Measurements from ENCODE around the gene NOTUM.

The NOTUM gene

GRCh38 chr17:81908793-81909192 lies 52.2 kb downstream of the NOTUM start:
- H3K9me3 ChIP-seq (ENCODE audit: insufficient read depth, low read depth, low read length) = no peaks in the 10 kb centered on the region
- H3K23ac ChIP-seq (ENCODE audit: low read length) = no peak overlapping the region
- H3K79me1 ChIP-seq (ENCODE audit: low read length) = peaks cover 3% of the 10 kb centered on the region
- H3K36me3 ChIP-seq (ENCODE audit: control insufficient read depth in 1 of 2, insufficient read depth in 2 of 2, low read length in 2 of 2) = peaks cover 74 to 75% of the 10 kb centered on the region in 2 experiments
- no peak overlapping the region for H3K4me3 ChIP-seq (ENCODE audit: low read depth, low read length)
- H3K4ac ChIP-seq (ENCODE audit: low read depth, low read length) = no peak overlapping the region
- H3K79me2 ChIP-seq (ENCODE audit: control insufficient read depth, insufficient read depth, low read length, poor library complexity) = peaks cover 4% of the 10 kb centered on the region
- H2BK120ac ChIP-seq (ENCODE audit: insufficient read depth, low read length, poor library complexity) = no peak overlapping the region
- DNase-seq = no peak
- no CpG with 5 or more reads among the region's 11 CpGs for WGBS (ENCODE audit: extremely low coverage, insufficient coverage, insufficient read length)
- no peak overlapping the region for H4K8ac ChIP-seq (ENCODE audit: low read depth, low read length)
- no peak overlapping the region for H2BK5ac ChIP-seq (ENCODE audit: low read depth, low read length, poor library complexity)
- H2AK5ac ChIP-seq (ENCODE audit: low read length) = no peak overlapping the region
- H2BK12ac ChIP-seq (ENCODE audit: low read length) = no peak overlapping the region
- H3K4me2 ChIP-seq (ENCODE audit: low read length) = no peak overlapping the region
- no peak overlapping the region for H3K18ac ChIP-seq (ENCODE audit: low read length)
- H4K12ac ChIP-seq (ENCODE audit: low read depth, low read length) = no peak overlapping the region
- no peak overlapping the region for H3K27ac ChIP-seq (ENCODE audit: low read depth, low read length)
- no peak overlapping the region for H3K14ac ChIP-seq (ENCODE audit: low read length)
- H3K9ac ChIP-seq (ENCODE audit: low read length) = no peak overlapping the region
- no peak overlapping the region for H4K91ac ChIP-seq (ENCODE audit: low read depth, low read length)
- H3K27me3 ChIP-seq (ENCODE audit: insufficient read depth, low read length) = no peaks in the 10 kb centered on the region
- peaks cover 6% of the 10 kb centered on the region in 2 experiments for H3K4me1 ChIP-seq (ENCODE audit: control insufficient read depth in 1 of 2, insufficient read depth in 2 of 2, low read length in 2 of 2)
- no peak overlapping the region for H2AFZ ChIP-seq (ENCODE audit: insufficient read depth, low read length, poor library complexity)

DNA sequence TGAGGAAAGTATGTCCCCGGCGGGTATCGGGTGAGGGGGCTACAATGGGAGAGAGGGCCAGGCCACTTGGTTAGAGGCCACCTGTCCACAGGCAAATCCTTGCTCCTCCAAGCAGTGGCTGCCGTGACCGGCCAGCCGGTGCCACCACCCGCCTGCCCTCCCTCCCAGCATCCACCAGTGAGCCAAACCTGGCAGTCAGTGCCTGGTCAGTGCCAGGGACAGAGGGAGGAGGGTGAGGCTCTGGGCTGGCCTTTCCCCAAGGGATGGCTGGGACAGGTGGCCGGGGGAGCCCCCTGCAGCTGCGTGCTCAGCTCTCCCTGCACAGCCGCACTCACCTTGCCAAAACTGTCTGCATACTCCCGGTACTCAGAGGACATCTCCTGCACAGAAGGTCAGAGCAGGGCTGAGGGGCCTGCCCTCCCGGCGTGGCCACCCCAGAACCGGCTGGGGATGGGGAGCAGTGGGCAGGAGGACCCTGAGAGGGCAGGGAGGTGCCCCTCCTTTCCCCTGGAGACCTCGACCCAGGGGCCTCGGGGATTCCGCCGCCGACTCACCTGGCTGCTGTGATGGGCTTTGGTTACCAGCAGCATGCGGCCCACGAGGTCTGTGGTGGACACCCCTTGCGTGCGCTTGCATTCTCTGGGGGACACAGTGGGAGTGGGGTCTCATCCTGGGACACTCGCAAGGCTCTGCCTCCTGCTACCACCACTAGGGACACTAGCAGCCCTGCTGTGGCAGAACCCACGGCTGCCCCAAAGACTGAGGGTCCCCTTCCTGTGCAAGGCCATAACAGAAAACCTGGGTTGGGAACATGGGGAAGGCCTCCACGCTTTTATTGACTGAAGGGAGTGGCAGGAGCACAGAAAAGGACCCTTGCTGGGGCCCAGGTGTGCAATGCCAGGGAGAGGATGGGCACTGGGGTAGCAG lies 53.5 kb downstream of the NOTUM start:
- H3K23ac ChIP-seq (ENCODE audit: low read length) = no peak overlapping the region
- no CpG with 5 or more reads among the region's 26 CpGs for WGBS (ENCODE audit: extremely low coverage, insufficient coverage, insufficient read length)
- H3K4me3 ChIP-seq (ENCODE audit: low read depth, low read length) = no peak overlapping the region
- H2BK5ac ChIP-seq (ENCODE audit: low read depth, low read length, poor library complexity) = no peak overlapping the region
- peaks cover 4% of the 10 kb centered on the region for H3K79me1 ChIP-seq (ENCODE audit: low read length)
- no peak overlapping the region for H3K9ac ChIP-seq (ENCODE audit: low read length)
- DNase-seq = no peak
- H3K4me1 ChIP-seq (ENCODE audit: control insufficient read depth in 1 of 2, insufficient read depth in 2 of 2, low read length in 2 of 2) = peaks cover 6 to 12% of the 10 kb centered on the region in 2 experiments
- H4K8ac ChIP-seq (ENCODE audit: low read depth, low read length) = no peak overlapping the region
- H3K9me3 ChIP-seq (ENCODE audit: insufficient read depth, low read depth, low read length) = peaks cover 2% of the 10 kb centered on the region
- H4K91ac ChIP-seq (ENCODE audit: low read depth, low read length) = no peak overlapping the region
- H3K36me3 ChIP-seq (ENCODE audit: control insufficient read depth in 1 of 2, insufficient read depth in 2 of 2, low read length in 2 of 2) = peaks cover 65 to 71% of the 10 kb centered on the region in 2 experiments
- H3K4me2 ChIP-seq (ENCODE audit: low read length) = no peak overlapping the region
- H2AFZ ChIP-seq (ENCODE audit: insufficient read depth, low read length, poor library complexity) = no peak overlapping the region
- H3K18ac ChIP-seq (ENCODE audit: low read length) = no peak overlapping the region
- H3K27ac ChIP-seq (ENCODE audit: low read depth, low read length) = no peak overlapping the region
- no peak overlapping the region for H3K4ac ChIP-seq (ENCODE audit: low read depth, low read length)
- no peaks in the 10 kb centered on the region for H3K27me3 ChIP-seq (ENCODE audit: insufficient read depth, low read length)
- peaks cover 4% of the 10 kb centered on the region for H3K79me2 ChIP-seq (ENCODE audit: control insufficient read depth, insufficient read depth, low read length, poor library complexity)
- H4K12ac ChIP-seq (ENCODE audit: low read depth, low read length) = no peak overlapping the region
- no peak overlapping the region for H2BK120ac ChIP-seq (ENCODE audit: insufficient read depth, low read length, poor library complexity)
- no peak overlapping the region for H2AK5ac ChIP-seq (ENCODE audit: low read length)
- no peak overlapping the region for H3K14ac ChIP-seq (ENCODE audit: low read length)
- no peak overlapping the region for H2BK12ac ChIP-seq (ENCODE audit: low read length)

- peaks cover 5% of the 10 kb centered on the region for H3K27me3 ChIP-seq (ENCODE audit: insufficient read depth, low read length)
- no peak overlapping the region for H2BK120ac ChIP-seq (ENCODE audit: insufficient read depth, low read length, poor library complexity)
- H4K91ac ChIP-seq (ENCODE audit: low read depth, low read length) = no peak overlapping the region
- no peak overlapping the region for H3K27ac ChIP-seq (ENCODE audit: low read depth, low read length)
- no peak overlapping the region for H3K18ac ChIP-seq (ENCODE audit: low read length)
- H3K79me1 ChIP-seq (ENCODE audit: low read length) = peaks cover 6% of the 10 kb centered on the region
- H3K36me3 ChIP-seq (ENCODE audit: control insufficient read depth in 1 of 2, insufficient read depth in 2 of 2, low read length in 2 of 2) = peaks cover 57 to 65% of the 10 kb centered on the region in 2 experiments
- H3K14ac ChIP-seq (ENCODE audit: low read length) = no peak overlapping the region
- H3K4me2 ChIP-seq (ENCODE audit: low read length) = no peak overlapping the region
- H3K4me3 ChIP-seq (ENCODE audit: low read depth, low read length) = no peak overlapping the region
- peaks cover 3% of the 10 kb centered on the region for H3K9me3 ChIP-seq (ENCODE audit: insufficient read depth, low read depth, low read length)
- peaks cover 9 to 19% of the 10 kb centered on the region in 2 experiments for H3K4me1 ChIP-seq (ENCODE audit: control insufficient read depth in 1 of 2, insufficient read depth in 2 of 2, low read length in 2 of 2)
- no peak overlapping the region for H3K23ac ChIP-seq (ENCODE audit: low read length)
- no peak overlapping the region for H2BK12ac ChIP-seq (ENCODE audit: low read length)
- H2AK5ac ChIP-seq (ENCODE audit: low read length) = no peak overlapping the region
- no peak overlapping the region for H3K9ac ChIP-seq (ENCODE audit: low read length)
- H4K8ac ChIP-seq (ENCODE audit: low read depth, low read length) = no peak overlapping the region
- no peak overlapping the region for H3K4ac ChIP-seq (ENCODE audit: low read depth, low read length)
- no peak overlapping the region for H2AFZ ChIP-seq (ENCODE audit: insufficient read depth, low read length, poor library complexity)
- no peak overlapping the region for H4K12ac ChIP-seq (ENCODE audit: low read depth, low read length)
- H2BK5ac ChIP-seq (ENCODE audit: low read depth, low read length, poor library complexity) = no peak overlapping the region
- no CpG with 5 or more reads among the region's 15 CpGs for WGBS (ENCODE audit: extremely low coverage, insufficient coverage, insufficient read length)
- DNase-seq = no peak
- H3K79me2 ChIP-seq (ENCODE audit: control insufficient read depth, insufficient read depth, low read length, poor library complexity) = peaks cover 4% of the 10 kb centered on the region
Measured at GRCh38 chr17:81906476-81907218, 54.3 kb downstream of the NOTUM start.

DNA sequence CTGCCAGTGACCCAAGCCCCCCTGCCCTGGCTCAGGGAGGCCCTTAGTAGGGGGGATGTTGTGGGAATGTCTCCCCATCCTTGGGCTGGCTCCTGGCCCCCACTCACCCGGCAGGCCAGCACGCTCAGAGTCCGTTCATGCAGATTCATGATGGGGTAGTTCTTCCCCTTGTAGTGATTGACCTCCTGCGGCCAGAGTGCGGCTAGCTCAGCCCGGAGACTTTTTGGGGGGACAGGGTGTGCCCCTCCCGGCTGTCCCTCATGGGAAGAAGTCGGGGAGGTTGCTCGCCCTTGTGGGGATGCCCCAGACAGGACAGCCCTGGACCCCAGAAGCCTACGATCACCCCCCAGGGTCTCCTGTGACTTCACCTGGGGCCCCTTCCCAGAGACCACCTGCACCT lies 55.0 kb downstream of the NOTUM start:
- Histone ChIP-seq H4K12ac (ENCODE audit: low read depth, low read length) (no peak overlapping the region), H3K9ac (ENCODE audit: low read length) (no peak overlapping the region), H3K4me1 (ENCODE audit: control insufficient read depth in 1 of 2, insufficient read depth in 2 of 2, low read length in 2 of 2) (peaks cover 9 to 23% of the 10 kb centered on the region in 2 experiments), H3K9me3 (ENCODE audit: insufficient read depth, low read depth, low read length) (peaks cover 3% of the 10 kb centered on the region), H3K4me3 (ENCODE audit: low read depth, low read length) (no peak overlapping the region), H3K79me1 (ENCODE audit: low read length) (peaks cover 6% of the 10 kb centered on the region), H2BK120ac (ENCODE audit: insufficient read depth, low read length, poor library complexity) (no peak overlapping the region), H3K4me2 (ENCODE audit: low read length) (no peak overlapping the region), H3K4ac (ENCODE audit: low read depth, low read length) (no peak overlapping the region), H3K27me3 (ENCODE audit: insufficient read depth, low read length) (peaks cover 5% of the 10 kb centered on the region), H3K79me2 (ENCODE audit: control insufficient read depth, insufficient read depth, low read length, poor library complexity) (peaks cover 4% of the 10 kb centered on the region), H4K91ac (ENCODE audit: low read depth, low read length) (no peak overlapping the region), H2AFZ (ENCODE audit: insufficient read depth, low read length, poor library complexity) (no peak overlapping the region), H2AK5ac (ENCODE audit: low read length) (no peak overlapping the region), H3K14ac (ENCODE audit: low read length) (no peak overlapping the region), H3K18ac (ENCODE audit: low read length) (no peak overlapping the region), H3K27ac (ENCODE audit: low read depth, low read length) (no peak overlapping the region), H2BK5ac (ENCODE audit: low read depth, low read length, poor library complexity) (no peak overlapping the region), H3K23ac (ENCODE audit: low read length) (no peak overlapping the region), H2BK12ac (ENCODE audit: low read length) (no peak overlapping the region), H3K36me3 (ENCODE audit: control insufficient read depth in 1 of 2, insufficient read depth in 2 of 2, low read length in 2 of 2) (peaks cover 57 to 65% of the 10 kb centered on the region in 2 experiments), H4K8ac (ENCODE audit: low read depth, low read length) (no peak overlapping the region)
- DNase-seq = no peak
- no CpG with 5 or more reads among the region's 10 CpGs for WGBS (ENCODE audit: extremely low coverage, insufficient coverage, insufficient read length)

All from trophoblast cell (in vitro differentiated cells and primary cell).